ENCODE results near the gene ASCC3.

GRCh38 chr6:100518588-100518987 lies 362.5 kb downstream of the ASCC3 start:
- TF ChIP-seq CTCF (IDR thresholded peaks at IDR 0.05; ENCODE audit: borderline replicate concordance, extremely low read depth, low read length, poor library complexity, severe bottlenecking): no peak
- TF ChIP-seq EZH2 (IDR thresholded peaks at IDR 0.05; ENCODE audit: borderline replicate concordance, low read depth, low read length, severe bottlenecking): no peak
